HG02943 (cell line): ENCODE results near the gene ENTPD8.

ENCODE experiments used
- ATAC-seq: cut with Tn5 transposase; IDR thresholded peaks from one replicate; pipeline ENCODE4 v1.9.1; 2021; ENCODE audit warnings: mild to moderate bottlenecking, low read depth, moderate library complexity; ENCODE audit not compliant: unreplicated experiment

The ENTPD8 gene, protein sequence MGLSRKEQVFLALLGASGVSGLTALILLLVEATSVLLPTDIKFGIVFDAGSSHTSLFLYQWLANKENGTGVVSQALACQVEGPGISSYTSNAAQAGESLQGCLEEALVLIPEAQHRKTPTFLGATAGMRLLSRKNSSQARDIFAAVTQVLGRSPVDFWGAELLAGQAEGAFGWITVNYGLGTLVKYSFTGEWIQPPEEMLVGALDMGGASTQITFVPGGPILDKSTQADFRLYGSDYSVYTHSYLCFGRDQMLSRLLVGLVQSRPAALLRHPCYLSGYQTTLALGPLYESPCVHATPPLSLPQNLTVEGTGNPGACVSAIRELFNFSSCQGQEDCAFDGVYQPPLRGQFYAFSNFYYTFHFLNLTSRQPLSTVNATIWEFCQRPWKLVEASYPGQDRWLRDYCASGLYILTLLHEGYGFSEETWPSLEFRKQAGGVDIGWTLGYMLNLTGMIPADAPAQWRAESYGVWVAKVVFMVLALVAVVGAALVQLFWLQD

DNA sequence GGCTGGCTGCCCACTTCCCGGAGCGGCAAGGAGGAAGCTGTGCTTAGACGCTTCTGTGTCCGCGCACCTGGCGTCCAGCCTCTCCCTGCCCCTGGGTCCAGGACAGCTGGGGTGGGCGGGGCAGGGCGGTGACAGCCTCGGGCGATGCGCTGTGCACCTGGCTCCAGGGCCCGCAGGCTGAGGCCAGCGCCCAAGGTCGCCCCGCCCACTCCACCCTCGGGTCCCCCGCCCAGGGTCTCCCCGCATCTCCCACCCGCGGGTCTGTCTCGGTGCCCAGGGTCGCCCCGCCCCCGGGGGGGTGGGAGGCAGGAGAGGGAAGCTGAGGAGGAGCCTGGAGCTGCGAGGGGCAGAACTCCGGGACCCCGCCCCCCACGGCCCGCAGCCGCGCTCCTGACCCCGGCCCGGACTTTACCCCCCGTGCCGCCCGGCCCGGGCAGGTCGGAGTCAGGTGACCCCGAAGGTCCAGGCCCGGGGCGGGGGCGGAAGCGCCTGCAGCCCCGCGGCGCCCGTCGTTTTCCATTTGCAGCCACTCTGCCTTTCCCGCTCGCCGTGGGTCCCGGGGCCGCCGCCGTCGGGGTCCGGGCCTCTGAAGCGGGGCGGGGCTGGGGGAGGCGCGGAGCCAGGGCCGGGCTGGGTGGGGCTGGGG, at the start of gene ENTPD8:
Gene ENTPD8, minus strand, starts transcription at position 69 of the 646 bp plus-strand sequence. CDS start 3,072 bp downstream, outside the sequence.
- ATAC-seq = no peak

DNA sequence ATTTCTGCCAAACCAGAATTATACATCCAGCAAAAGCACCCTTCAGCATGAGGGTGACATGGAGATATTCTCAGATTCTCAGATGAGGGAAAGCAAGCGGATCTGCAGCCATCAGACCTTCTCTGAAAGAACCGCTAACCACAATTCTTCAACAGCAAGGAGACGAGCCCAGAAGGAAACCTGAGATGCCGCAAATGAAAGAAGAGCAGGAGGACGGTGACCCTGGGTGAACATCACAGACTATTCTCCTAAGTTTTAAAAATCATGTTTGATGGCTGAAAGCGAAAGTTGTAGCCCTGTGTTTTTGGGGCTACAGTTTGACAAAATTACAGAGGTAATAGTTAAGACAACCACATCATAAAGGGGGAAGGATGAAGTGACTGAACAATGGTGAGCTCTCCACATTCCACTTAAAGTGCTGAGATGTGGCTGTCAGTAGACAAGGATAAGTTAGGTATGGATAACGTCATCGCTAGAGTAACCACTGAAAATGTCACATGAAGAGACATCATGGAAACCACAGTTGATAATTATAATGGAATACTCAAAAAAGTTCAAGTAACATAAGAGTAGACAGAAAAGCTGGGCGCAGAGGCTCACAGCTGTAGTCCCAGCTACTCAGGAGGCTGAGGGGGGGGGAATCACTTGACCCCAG, 49.5 kb upstream of the ENTPD8 start:
- no peak for ATAC-seq

DNA sequence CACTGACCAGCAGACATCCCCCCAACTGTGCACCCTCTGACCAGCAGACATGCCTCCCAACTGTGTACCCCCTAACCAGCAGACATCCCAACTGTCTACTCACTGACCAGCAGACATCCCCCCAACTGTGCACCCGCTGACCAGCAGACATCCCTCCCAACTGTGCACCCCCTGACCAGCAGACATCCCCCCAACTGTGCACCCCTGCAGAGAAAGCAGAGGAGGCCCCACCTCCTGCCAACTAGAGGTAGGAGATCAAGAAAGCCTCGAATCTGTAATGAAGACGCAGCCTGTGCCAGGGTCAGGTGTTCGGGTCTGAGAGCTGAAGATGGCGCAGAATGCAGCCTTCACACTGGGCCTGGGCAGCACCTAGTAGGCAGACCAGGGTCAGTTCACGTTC, 47.7 kb upstream of the ENTPD8 start:
- no peak for ATAC-seq

DNA sequence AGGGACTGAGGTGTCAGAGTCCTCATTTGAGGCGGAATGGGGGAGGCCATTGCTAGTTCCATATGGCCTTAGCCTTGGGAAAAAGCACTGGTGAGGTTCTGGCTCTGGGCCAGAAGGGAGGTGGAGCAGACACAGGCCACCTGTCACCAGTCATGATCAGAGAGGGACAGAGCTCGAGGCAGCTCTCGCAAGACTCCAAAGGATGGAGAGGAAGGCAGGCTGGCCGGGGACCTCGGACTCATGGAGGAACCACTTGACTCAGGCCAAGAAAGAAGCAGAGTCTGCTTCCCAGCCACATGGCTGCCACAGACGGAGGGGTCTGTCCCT, 47.1 kb upstream of the ENTPD8 start:
- no peak for ATAC-seq

DNA sequence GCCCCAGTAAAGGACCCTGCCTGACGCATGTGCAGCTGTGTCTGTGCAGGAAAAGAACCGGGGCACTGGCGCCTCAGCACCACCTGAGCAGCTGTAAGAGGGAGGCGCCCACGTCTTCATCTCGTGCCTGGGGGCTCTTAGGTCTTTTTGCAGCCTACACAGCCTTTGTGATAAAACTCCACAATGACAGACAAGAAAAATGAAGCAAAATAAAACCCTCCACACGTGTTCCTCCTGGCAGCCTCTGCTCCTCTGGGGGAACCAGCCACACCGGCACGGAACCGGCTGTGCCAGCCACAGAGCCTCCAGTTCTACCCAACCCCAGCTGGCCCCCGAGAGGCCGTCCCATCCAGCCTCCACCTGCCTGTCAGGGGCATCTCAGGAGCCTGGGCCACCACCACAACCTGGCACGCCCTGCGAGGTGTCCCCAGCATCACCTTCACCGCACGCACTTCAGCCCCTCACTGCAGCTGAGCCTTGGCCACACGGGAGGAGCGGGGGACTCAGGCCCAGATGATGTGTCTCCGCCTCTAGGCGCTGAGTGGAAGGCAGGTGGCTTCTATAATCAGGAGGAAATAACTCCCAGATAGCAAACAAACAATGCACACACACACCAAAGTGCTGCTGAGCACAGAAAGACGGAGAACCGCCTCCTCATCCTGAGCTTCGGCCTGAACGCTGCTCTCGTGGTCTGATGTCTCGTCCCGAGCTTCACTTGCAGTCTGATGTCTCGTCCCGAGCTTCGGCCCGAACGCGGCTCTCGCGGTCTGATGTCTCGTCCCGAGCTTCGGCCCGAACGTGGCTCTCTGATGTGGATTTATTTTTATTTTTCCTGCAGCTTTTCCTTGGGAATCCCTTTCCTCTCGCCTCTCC, 46.5 kb upstream of the ENTPD8 start:
- no peak for ATAC-seq

DNA sequence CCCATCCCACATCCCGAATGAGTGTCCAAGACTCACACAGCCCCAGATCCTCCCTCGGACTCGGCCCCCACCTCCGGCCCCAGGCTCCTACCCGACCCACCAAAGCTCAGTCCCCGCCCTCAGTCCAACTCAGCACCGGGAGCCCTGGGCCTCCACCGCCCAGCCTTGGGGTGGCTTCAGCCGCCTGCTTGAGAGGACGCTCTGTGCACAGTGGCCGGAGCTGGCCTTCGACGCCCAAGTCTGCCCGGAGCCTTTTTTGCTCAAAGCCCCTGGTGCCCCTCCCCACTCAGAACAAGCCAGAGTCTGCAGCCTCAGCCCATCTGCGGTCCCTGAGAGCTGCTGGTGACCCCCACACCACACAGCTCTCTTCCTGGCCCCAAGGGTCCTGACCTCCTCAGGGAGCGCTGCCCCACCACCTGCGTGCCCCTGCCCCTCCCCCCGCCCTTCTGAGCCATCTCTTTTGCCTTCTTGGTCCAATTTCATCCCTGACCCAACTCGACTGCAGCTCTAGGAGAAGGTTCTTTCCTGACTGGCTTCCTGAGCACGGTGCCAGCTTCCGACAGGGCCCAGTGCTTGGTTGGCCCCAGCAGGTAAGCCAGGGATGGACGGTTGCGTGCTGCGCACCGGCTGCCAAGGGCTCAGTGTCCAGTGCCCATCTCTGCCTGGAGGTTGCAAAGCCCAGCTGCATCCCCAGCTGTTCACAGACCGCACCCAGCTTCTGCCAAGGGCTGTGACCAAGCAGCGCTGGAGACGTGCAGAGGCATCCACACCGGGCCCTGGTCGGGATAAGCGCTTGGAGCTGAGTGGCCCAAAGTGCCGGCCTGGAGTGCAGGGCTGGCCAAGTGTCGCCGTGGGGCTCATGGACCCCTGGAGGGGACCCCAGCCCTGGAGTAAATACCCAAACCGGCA, 45.6 kb upstream of the ENTPD8 start:
- ATAC-seq = no peak

DNA sequence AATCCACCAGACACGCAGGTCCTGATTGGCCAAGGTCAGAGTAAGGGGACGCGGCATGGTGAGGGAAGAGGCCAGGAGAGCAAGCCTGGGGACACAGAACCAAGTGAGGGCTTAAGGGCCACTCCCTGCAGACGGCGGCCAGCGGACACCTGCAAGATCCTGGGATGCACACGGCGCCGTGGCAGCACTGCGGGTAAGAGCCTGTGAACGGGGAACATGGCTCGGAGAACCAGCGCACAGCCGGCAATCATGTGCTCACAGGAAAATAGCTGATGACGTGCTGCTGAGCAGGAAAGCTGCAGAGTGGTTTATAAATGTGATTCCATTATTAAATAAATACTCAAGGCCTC, 45.0 kb upstream of the ENTPD8 start:
- no peak for ATAC-seq

DNA sequence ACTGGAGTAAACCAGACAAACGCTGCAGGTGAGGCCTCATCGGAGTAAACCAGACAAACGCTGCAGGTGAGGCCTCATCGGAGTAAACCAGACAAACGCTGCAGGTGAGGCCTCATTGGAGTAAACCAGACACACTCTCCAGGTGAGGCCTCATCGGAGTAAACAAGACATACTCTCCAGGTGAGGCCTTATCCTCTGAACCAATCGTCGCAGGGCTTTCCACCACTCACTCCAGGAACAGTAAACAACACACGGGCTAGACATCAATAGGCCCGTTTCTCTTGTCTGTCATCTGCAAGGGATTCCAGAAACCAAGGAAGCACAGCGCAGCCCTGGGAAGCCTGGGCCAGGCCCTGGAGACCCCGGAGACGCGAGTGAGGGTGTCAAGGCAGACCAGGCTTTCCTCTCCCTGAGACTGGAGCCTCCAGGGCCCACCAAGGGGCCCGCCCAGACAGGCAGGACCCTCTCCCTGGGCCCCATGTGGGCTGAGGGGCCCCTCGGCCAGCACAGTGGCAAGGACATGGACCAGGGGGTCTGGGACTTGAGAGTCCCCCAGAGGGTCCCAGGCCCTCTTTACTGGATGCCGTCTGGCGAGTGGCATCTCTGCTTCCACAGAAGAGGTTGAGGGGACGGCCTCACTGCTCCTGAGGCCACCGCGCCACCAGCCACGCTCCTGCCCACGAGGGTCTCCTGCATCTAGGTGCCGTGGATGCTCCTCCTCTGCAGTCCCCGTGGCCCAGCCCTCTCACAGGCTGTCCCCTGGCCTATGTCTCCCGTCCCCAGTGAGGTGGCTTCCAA, 44.4 kb upstream of the ENTPD8 start:
- no peak for ATAC-seq

DNA sequence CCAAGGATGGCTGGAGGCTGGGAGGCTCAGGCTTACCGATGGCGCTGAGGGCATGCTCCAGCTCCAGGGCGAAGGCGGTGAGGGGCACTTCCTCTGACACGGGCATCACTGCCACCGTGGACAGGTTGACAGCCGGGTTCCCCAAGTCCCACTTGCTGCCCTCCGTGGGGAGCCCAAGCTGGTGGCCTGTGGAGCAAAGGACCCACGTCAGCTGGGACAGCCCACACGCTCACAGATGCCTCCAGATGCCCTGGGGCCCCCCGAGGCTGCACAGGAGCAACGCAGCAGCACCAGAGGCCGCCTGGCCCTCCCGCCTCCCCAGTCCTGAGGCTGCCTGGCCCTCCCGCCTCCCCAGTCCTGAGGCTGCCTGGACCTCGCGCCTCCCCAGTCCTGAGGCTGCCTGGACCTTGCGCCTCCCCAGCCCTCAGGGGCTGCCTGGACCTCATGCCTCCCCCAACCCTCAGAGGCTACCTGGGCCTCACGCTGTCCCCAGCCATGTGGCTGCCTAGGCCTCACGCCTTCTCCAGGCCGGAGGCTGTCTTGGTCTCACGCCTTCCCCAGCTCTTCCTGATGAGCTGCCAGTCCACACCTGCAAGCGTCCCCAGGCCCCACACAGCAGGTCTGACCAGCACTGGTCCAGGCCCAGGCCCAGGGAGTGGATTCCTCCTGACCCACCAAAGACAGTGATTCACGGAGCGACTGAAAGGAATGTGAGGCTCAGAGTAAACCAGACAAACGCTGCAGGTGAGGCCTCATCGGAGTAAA, 43.6 kb upstream of the ENTPD8 start:
- ATAC-seq = no peak

DNA sequence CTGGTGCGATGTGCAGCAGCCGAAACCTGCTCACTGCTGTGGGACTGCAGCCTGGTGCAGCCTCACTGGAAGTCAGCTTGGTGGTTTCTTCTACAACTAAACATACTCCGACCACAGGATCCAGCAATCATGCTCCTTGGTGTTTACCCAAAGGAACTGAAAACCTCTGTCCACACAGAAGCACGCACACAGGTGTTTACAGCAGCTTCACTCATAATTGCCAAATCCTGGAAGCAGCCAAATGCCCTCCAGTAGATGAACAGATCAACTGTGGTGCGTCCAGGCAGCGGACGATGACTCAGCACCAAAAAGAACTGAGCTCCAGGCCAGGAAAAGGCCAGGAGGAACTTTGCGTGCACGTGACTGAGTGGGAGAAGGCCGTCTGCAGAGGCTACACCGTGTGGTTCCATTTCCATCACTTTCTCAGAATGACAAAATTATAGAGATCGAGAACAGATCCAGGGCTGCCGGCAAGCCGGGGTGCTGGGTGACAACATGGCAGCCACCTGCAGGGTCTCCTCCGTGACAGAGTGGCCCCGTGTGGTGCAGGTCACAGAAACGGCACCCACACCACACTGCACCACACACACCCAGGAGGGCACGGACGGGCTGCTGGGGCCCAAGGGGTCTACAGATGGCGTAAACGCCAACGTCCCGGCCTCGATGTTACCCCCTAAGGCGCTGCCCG, 41.1 kb upstream of the ENTPD8 start:
- ATAC-seq = no peak

DNA sequence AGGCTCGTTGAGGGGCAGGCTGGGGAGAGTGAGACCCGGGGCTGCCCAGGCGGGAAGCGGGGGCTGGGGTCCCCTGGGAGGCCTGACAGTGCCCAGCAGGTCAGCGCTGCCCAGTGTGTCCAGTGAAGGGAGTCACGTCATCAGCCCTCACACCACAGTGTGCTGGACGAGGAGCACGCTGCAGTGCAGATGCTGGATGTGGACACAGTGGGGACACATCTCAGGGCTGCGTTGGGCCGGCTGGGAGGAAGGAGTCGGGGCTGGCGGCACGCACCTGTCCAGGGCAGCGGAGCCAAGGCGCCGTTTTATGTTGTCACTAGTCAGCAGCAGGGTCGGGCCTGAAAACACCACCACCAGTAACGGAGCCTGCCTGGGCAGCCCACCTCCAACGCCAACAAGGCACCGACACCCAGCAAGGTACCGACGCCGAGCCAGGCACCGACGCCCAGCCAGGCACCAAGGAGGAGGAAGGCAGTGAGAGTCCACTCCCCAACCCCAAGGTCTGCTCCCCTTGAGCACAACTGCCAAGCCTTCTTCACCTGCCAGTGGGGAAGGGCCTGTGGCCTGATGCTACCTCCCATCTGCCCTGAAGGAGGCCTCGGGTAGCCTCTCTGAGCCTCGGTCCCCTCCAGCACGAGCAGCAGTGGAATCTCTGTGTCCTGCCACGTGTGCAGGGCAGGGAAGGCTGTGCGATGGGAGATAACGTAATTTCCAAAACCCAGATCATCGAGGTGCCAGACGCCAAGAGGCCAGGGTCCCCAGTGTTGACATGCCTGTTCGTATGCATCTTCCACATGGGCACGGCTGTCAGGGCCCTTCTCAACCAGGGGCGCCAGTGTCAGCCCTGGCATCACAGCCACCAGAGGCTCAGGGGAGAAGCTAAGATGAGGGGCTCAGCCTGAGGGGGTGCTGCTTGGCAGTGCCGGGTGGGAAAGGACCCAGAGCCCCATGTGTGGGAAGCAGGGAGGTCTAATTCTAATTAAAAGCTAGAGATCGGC, 39.8 kb upstream of the ENTPD8 start:
- no peak for ATAC-seq

DNA sequence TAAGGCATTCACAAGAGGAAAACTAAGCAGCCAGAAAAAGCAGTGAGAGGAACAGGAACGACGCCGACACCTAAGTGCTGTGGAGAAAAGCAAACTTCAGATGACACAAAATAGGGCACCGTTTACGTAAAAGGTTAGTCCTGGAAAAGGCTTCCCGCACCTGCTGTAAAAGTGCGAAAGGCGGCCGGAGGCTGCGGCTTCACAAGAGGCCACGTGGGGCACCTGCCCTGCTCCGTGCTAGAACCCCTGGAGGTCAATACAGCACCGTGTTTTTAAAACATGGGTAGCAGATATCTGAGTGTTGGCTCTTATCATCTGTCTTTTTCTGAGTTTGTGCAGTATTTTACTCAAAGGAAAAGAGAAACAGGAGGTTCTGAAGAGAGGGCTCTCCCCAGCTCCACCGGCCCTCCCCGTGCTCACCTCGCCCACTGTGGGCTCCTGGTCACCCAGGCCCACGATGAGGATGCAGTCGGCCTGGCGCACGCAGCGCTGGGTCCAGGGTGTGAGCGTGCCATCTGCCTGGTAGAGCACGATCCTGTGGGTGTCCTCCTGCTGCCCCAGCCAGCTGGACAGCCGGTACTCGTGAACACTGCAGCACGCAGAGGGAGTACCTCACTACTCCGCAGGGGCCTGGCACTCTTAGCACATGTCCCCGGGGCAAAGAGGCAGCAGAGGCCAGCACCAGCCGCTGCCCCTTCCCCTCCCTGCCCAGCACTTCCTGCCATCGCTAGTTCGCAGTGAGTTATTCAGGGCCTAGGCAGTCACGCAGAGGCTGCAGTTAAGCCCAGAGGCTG, 38.9 kb upstream of the ENTPD8 start:
- no peak for ATAC-seq

DNA sequence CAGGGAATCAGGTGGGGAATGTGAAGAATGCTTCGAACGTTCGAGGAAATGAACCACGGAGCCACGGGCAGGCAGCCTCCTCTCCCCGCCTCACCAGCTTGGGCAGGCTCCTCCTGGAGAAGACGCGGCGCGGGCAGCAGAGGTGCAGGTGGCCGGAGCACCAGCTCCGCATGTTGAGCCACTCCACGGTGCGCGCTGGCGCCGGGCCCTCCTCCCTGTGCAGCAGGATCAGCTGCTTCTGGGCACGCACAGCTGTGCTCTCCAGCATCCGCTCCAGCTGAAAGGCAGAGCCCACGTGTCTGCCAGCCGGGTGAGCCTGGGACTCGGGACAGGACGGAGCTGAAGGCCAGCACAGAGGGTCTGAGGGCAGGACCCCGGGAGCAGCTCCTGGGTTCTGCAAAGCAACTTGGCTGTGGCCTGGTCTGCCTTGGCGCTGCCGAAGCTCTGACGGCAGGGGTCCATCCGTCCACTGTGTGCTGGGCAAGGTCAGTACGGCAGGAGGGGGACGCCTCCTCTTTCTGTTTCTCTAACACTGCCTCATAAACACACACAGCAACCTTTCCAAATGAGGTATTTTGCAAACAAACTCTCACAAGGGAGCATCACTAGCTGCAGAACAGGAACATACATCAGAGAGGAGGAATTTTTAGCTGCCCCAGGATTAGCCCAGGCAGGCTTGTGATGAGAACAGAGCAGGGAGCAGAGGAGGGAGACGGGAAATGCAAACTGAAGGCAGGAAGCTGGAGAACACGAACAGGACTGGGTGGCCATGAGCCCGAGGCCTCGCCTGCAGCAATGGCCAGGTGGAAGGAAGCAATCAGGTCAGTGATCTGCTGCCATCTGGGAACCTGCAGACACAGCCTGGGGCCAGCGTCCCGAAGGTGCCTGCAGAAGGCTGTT, 38.1 kb upstream of the ENTPD8 start:
- ATAC-seq = no peak

DNA sequence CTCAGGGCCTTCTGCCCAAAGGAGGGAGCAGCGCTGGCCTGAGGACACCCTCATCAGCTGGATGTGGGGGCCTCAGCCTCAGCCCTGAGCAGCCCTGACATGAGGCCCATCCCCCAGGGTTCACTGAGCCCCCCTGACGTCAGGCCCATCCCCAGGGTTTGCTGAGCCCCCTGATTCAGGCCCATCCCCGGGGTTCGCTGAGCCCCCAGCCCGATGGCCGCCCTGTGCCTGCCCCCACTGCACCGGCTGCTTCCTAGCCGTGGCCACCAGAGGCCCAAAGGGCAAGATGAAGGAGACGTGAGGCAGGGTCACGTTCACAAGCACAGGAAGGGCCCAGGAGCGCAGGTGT, 37.4 kb upstream of the ENTPD8 start:
- ATAC-seq = no peak
